CD4-positive, alpha-beta T cell treated with Interleukin-6 at 100 ng/mL for 8 hours (primary cell): ENCODE measurements around the gene LTO1.

Source experiments
- DNase-seq: peaks from one replicate; pipeline ENCODE4 v3.0.0-alpha.2; 2020; ENCODE audit warnings: mixed read lengths, low spot score

LTO1 gene

GRCh38 chr11:69657456-69657910 is 17.7 kb downstream of the LTO1 start:
- DNase-seq, result no peak

GRCh38 chr11:69656536-69657455 is 18.4 kb downstream of the LTO1 start:
- no peak for DNase-seq

- no peak for DNase-seq
These were observed 19.4 kb downstream of the LTO1 start for GRCh38 chr11:69655479-69656428.

- no peak for DNase-seq
These were observed 20.3 kb downstream of the LTO1 start for GRCh38 chr11:69654660-69655478.

- DNase-seq, result no peak
These were observed 21.0 kb downstream of the LTO1 start for GRCh38 chr11:69654001-69654659.

- DNase-seq, result no peak
These were observed 21.7 kb downstream of the LTO1 start for GRCh38 chr11:69653406-69653960.

GRCh38 chr11:69652999-69653398 is 22.2 kb downstream of the LTO1 start:
- DNase-seq, result no peak

GRCh38 chr11:69651834-69652620 is 23.1 kb downstream of the LTO1 start:
- no peak for DNase-seq

- DNase-seq, result no peak
These were observed 24.3 kb downstream of the LTO1 start for GRCh38 chr11:69650832-69651344.

GRCh38 chr11:69650081-69650831 is 24.9 kb downstream of the LTO1 start:
- DNase-seq, result no peak

- DNase-seq, result no peak
These were observed 25.6 kb downstream of the LTO1 start for GRCh38 chr11:69649576-69649900.

GRCh38 chr11:69648679-69649575 is 26.2 kb downstream of the LTO1 start:
- DNase-seq, result no peak

GRCh38 chr11:69647761-69648497 is 27.2 kb downstream of the LTO1 start:
- DNase-seq, result no peak

GRCh38 chr11:69647390-69647748 is 27.8 kb downstream of the LTO1 start:
- no peak for DNase-seq

- DNase-seq, result no peak
These were observed 28.4 kb downstream of the LTO1 start for GRCh38 chr11:69646493-69647389.

- no peak for DNase-seq
These were observed 29.2 kb downstream of the LTO1 start for GRCh38 chr11:69645801-69646492.
